PC-3 (cell line): Measurements from ENCODE around the gene TNFRSF4. TPM values are rescaled to one million over a fixed set of nuclear protein-coding genes. Genes with fewer than 3 reads are reported as not detected.
A peak's percentile ranks its signal among the peaks of the same experiment; 100 is the strongest.

ENCODE experiments used
- ATAC-seq: fragments of 200-7000 bp; cut with Tn5 transposase; 2 replicates; pipeline ENCODE4 v1.9.1; 2020; ENCODE audit warnings: mild to moderate bottlenecking, moderate library complexity
- BruUV-seq: library from RNA; stranded (reverse); fragments of 400-500 nt; replicated peaks from 2 replicates; lab custom pipeline; 2021; lab: Mats Ljungman, UMichigan
- CTCF ChIA-PET: fragments of 300-600 bp; sonication (Branson Sonifier 250); formaldehyde crosslinking; loops from one replicate; lab custom pipeline; 2022; ENCODE audit warnings: antibody characterized with exemption; lab: Charles Lee
- POLR2A ChIA-PET: fragments of 300-600 bp; sonication (Branson Sonifier 250); formaldehyde crosslinking; loops from one replicate; lab custom pipeline; 2022; ENCODE audit warnings: antibody characterized with exemption; ENCODE audit not compliant: unreplicated experiment; lab: Charles Lee
- DNase-seq: peaks from one replicate; pipeline ENCODE4 v3.0.0-alpha.2; 2015
- H2AFZ ChIP-seq: fragments of 300-600 bp; sonication (generic); 2 replicates; pipeline ENCODE4 v1.6.0; 2016; ENCODE audit warnings: antibody characterized with exemption, low read length
- H3F3A ChIP-seq: fragments of 300-600 bp; sonication (generic); one replicate; pipeline ENCODE4 v1.6.0; 2017; ENCODE audit warnings: antibody characterized with exemption, low read length, control low read depth, mild to moderate bottlenecking; ENCODE audit not compliant: unreplicated experiment
- H3K27ac ChIP-seq: fragments of 300-600 bp; sonication (generic); 2 replicates; pipeline ENCODE4 v1.5.1; 2016; ENCODE audit warnings: mild to moderate bottlenecking, low read length
- H3K27me3 ChIP-seq: fragments of 300-600 bp; sonication (generic); 2 replicates; pipeline ENCODE4 v1.6.1; 2016; ENCODE audit warnings: low read length, mixed read lengths
- H3K36me3 ChIP-seq: fragments of 300-600 bp; sonication (generic); 2 replicates; pipeline ENCODE4 v1.6.1; 2016; ENCODE audit warnings: low read depth, mixed run types, low read length, mixed read lengths
- H3K4me1 ChIP-seq: fragments of 300-600 bp; sonication (generic); 2 replicates; pipeline ENCODE4 v1.5.1; 2016; ENCODE audit warnings: low read length; ENCODE audit not compliant: insufficient read depth
- H3K4me2 ChIP-seq: fragments of 300-600 bp; sonication (generic); 2 replicates; pipeline ENCODE4 v1.6.0; 2016; ENCODE audit warnings: low read length
- H3K4me3 ChIP-seq: fragments of 300-600 bp; sonication (generic); 2 replicates; pipeline ENCODE4 v1.5.1; 2016; ENCODE audit warnings: mild to moderate bottlenecking, low read length, mixed read lengths
- H3K79me2 ChIP-seq: fragments of 300-600 bp; sonication (generic); 2 replicates; pipeline ENCODE4 v1.6.1; 2017; ENCODE audit warnings: low read length, mixed read lengths
- H3K9ac ChIP-seq: fragments of 300-600 bp; sonication (generic); 2 replicates; pipeline ENCODE4 v1.6.0; 2016; ENCODE audit warnings: mild to moderate bottlenecking, low read length
- H3K9me2 ChIP-seq: fragments of 300-600 bp; sonication (generic); replicated peaks from 2 replicates; pipeline ENCODE4 v1.6.1; 2016; ENCODE audit warnings: mixed run types, low read length, mixed read lengths
- H3K9me3 ChIP-seq: fragments of 300-600 bp; sonication (generic); 2 replicates; pipeline ENCODE4 v1.6.1; 2016; ENCODE audit warnings: low read length, mixed read lengths
- H4K20me1 ChIP-seq: fragments of 300-600 bp; sonication (generic); 2 replicates; pipeline ENCODE4 v1.6.1; 2016; ENCODE audit warnings: low read length, mixed read lengths
- CTCF ChIP-seq: fragments of 300-600 bp; sonication (generic); conservative IDR thresholded peaks from 2 replicates; pipeline ENCODE4 v1.5.1; 2017; ENCODE audit warnings: antibody characterized with exemption, low read depth, mild to moderate bottlenecking, low read length
- EZH2 ChIP-seq: fragments of 300-600 bp; sonication (generic); IDR thresholded peaks from one replicate; pipeline ENCODE4 v1.6.1; 2017; ENCODE audit warnings: antibody characterized with exemption, mild to moderate bottlenecking, low read length; ENCODE audit not compliant: unreplicated experiment
- EZH2phosphoT487 ChIP-seq: fragments of 300-600 bp; sonication (generic); IDR thresholded peaks from 2 replicates; pipeline ENCODE4 v1.6.1; 2018; ENCODE audit warnings: mild to moderate bottlenecking, antibody characterized with exemption, low read length, borderline replicate concordance
- intact Hi-C: fragments of 100-400 bp; cut with micrococcal nuclease; formaldehyde crosslinking; loops from 2 replicates; pipeline ENCODE4 v1.9.0; 2023
- total RNA-seq: library from RNA; depleted of rRNA; stranded (reverse); fragments of >200 nt; gene quantifications from 2 replicates; pipeline ENCODE4 v1.2.3, GENCODE V29; 2014

TNFRSF4 gene
- total RNA-seq, 1 experiment from 2014 or later = 0.11 TPM

DNA sequence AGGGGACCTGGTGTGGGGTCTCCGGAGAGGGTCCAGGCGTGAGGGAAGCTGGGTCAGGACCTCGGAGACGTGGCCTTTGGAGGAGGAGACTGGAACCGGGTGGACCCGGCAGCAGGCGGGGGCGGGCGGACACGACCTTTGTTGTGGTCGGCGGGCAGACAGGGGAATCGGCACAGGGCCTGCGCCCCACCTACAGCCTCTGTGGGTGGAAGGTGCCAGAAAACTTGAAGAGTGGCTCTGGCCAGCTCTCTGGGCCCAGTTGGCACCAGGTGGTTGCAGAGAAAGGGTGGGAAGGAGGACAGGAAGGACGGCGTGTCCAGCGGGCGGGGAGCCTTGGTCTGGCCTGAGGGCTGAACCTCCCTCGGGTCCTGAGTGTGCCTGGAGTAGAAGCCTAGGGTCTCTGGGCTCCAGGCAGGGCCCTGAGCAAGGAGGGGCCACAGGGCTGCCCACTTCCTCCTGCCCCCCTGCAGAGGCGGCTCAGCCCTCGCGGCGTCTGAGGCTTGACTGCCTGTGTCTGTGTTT, 48.0 kb downstream of the TNFRSF4 start:
- DNase-seq = peak; percentile 31
- no peaks in the 10 kb centered on the region for H3F3A ChIP-seq
- peak; percentile 5 for ATAC-seq
- ChIA-PET CTCF (interaction anchor here (2.8 kb wide), 1 partner anchor 44 kb away, joined by 16 read pairs; no protein-coding TSS in a partner anchor), POLR2A (no interaction called here)
- no peaks in the 10 kb centered on the region; the same call in 1 of the 2 replicates for H3K36me3 ChIP-seq
- peaks cover 44% of the 10 kb centered on the region for H4K20me1 ChIP-seq
- H3K4me1 ChIP-seq = peaks cover 17% of the 10 kb centered on the region
- H3K27ac ChIP-seq = peak overlapping the region; percentile 73
- H3K9me3 ChIP-seq = no peaks in the 10 kb centered on the region
- H3K27me3 ChIP-seq = no peaks in the 10 kb centered on the region
- peak overlapping the region; percentile 82 for H3K4me2 ChIP-seq
- peak overlapping the region; percentile 77 for H3K9ac ChIP-seq
- peaks cover 73% of the 10 kb centered on the region for H3K79me2 ChIP-seq
- TF ChIP-seq EZH2 (no peak), CTCF (no peak), EZH2phosphoT487 (no peak)
- no TSS peak for BruUV-seq
- no peak overlapping the region for H2AFZ ChIP-seq
- intact Hi-C loops = loop anchor here (2.0 kb wide), 2 partner anchors 43 to 65 kb away; no protein-coding TSS in a partner anchor
- H3K4me3 ChIP-seq = peak overlapping the region; percentile 90
- no peaks in the 10 kb centered on the region for H3K9me2 ChIP-seq

GRCh38 chr1:1165485-1165884, 48.5 kb downstream of the TNFRSF4 start:
- DNase-seq = peak; percentile 46
- POLR2A ChIA-PET = no interaction called here

More at GRCh38 chr1:1165485-1165884, 48.5 kb downstream of the TNFRSF4 start:
- BruUV-seq = no TSS peak
- Histone ChIP-seq H4K20me1 (peaks cover 42% of the 10 kb centered on the region), H3K36me3 (no peaks in the 10 kb centered on the region; the same call in 1 of the 2 replicates), H3K27ac (peak overlapping the region; percentile 73), H3K4me3 (peak overlapping the region; percentile 90), H3F3A (no peaks in the 10 kb centered on the region), H3K79me2 (peaks cover 73% of the 10 kb centered on the region), H3K9me3 (no peaks in the 10 kb centered on the region), H3K27me3 (no peaks in the 10 kb centered on the region), H2AFZ (no peak overlapping the region), H3K9me2 (no peaks in the 10 kb centered on the region), H3K4me1 (peaks cover 17% of the 10 kb centered on the region), H3K4me2 (peak overlapping the region; percentile 82), H3K9ac (peak overlapping the region; percentile 77)
- intact Hi-C loops = loop anchor here (2.0 kb wide), 2 partner anchors 43 to 65 kb away; no protein-coding TSS in a partner anchor
- TF ChIP-seq CTCF (no peak), EZH2 (no peak), EZH2phosphoT487 (no peak)
- ATAC-seq = peak; percentile 1
- CTCF ChIA-PET = interaction anchor here (2.8 kb wide), 1 partner anchor 43 kb away, joined by 16 read pairs; no protein-coding TSS in a partner anchor
